ENCODE results near the gene IFT22.

- TF ChIP-seq POLR2AphosphoS5 (IDR thresholded peaks at IDR 0.05) (no peak), POLR2A (IDR thresholded peaks at IDR 0.05) (no peak)
Observed at GRCh38 chr7:101352920-101353308, 31.3 kb upstream of the IFT22 start.

All from spleen (tissue), 3 donors.